MM.1S (cell line): ENCODE results near the gene NSUN3.

Experiments used
- DNase-seq: peaks from one replicate; pipeline ENCODE4 v3.0.0-alpha.2; 2015
- H2AFZ ChIP-seq: fragments of 300-600 bp; sonication (generic); 2 replicates; pipeline ENCODE4 v1.6.0; 2016; ENCODE audit warnings: antibody characterized with exemption, low read length
- H3F3A ChIP-seq: fragments of 300-600 bp; sonication (generic); 2 replicates; pipeline ENCODE4 v1.6.1; 2016; ENCODE audit warnings: mild to moderate bottlenecking, antibody characterized with exemption, low read length, moderate library complexity, mixed read lengths; ENCODE audit not compliant: insufficient read depth
- H3K27ac ChIP-seq: fragments of 300-600 bp; sonication (generic); 2 replicates; pipeline ENCODE4 v1.5.1; 2016; ENCODE audit warnings: mild to moderate bottlenecking, low read length
- H3K27me3 ChIP-seq: fragments of 300-600 bp; sonication (generic); replicated peaks from 2 replicates; pipeline ENCODE4 v1.6.0; 2016; ENCODE audit warnings: low read length; ENCODE audit not compliant: insufficient read depth
- H3K36me3 ChIP-seq: fragments of 300-600 bp; sonication (generic); replicated peaks from 2 replicates; pipeline ENCODE4 v1.6.1; 2016; ENCODE audit warnings: mild to moderate bottlenecking, low read length, mixed read lengths; ENCODE audit not compliant: insufficient read depth
- H3K4me1 ChIP-seq: fragments of 300-600 bp; sonication (generic); 2 replicates; pipeline ENCODE4 v1.6.1; 2016; ENCODE audit warnings: low read length, mixed read lengths
- H3K4me2 ChIP-seq: fragments of 300-600 bp; sonication (generic); 2 replicates; pipeline ENCODE4 v1.6.0; 2016; ENCODE audit warnings: low read depth, low read length
- H3K4me3 ChIP-seq: fragments of 300-600 bp; sonication (generic); 2 replicates; pipeline ENCODE4 v1.5.1; 2016; ENCODE audit warnings: low read length, mixed read lengths
- H3K79me2 ChIP-seq: fragments of 300-600 bp; sonication (generic); 2 replicates; pipeline ENCODE4 v1.6.1; 2016; ENCODE audit warnings: mixed run types, low read length, mixed read lengths
- H3K9ac ChIP-seq: fragments of 300-600 bp; sonication (generic); 2 replicates; pipeline ENCODE4 v1.6.1; 2016; ENCODE audit warnings: low read length, mixed read lengths
- H3K9me2 ChIP-seq: fragments of 300-600 bp; sonication (generic); replicated peaks from 2 replicates; pipeline ENCODE4 v1.6.1; 2016; ENCODE audit warnings: mild to moderate bottlenecking, low read length, mixed read lengths; ENCODE audit not compliant: insufficient read depth
- H3K9me3 ChIP-seq: fragments of 300-600 bp; sonication (generic); replicated peaks from 2 replicates; pipeline ENCODE4 v1.6.1; 2016; ENCODE audit warnings: mild to moderate bottlenecking, low read length, mixed read lengths; ENCODE audit not compliant: insufficient read depth
- H4K20me1 ChIP-seq: fragments of 300-600 bp; sonication (generic); 2 replicates; pipeline ENCODE4 v1.6.1; 2016; ENCODE audit warnings: mild to moderate bottlenecking, low read length, moderate library complexity, mixed read lengths; ENCODE audit not compliant: insufficient read depth
- CTCF ChIP-seq: fragments of 300-600 bp; sonication (generic); IDR thresholded peaks from 2 replicates; pipeline ENCODE4 v1.5.1; 2016; ENCODE audit warnings: antibody characterized with exemption, low read length, mixed read lengths
- EZH2 ChIP-seq: fragments of 300-600 bp; sonication (generic); optimal IDR thresholded peaks from 2 replicates; pipeline ENCODE3; 2017; ENCODE audit warnings: low read depth, mild to moderate bottlenecking, antibody characterized with exemption, low read length, mixed read lengths
- EZH2phosphoT487 ChIP-seq: fragments of 300-600 bp; sonication (generic); IDR thresholded peaks from 2 replicates; pipeline ENCODE4 v1.6.1; 2018; ENCODE audit warnings: antibody characterized with exemption, low read length

Gene NSUN3

GRCh38 chr3:94162700-94163099, 99.8 kb downstream of the NSUN3 start:
- Histone ChIP-seq H4K20me1 (no peaks in the 10 kb centered on the region), H3K9ac (no peak overlapping the region), H3K9me2 (no peaks in the 10 kb centered on the region), H3K4me2 (no peak overlapping the region), H3K27ac (no peak overlapping the region), H3K9me3 (no peaks in the 10 kb centered on the region), H3K79me2 (no peaks in the 10 kb centered on the region), H3K27me3 (no peaks in the 10 kb centered on the region), H3K36me3 (no peaks in the 10 kb centered on the region), H3K4me1 (no peaks in the 10 kb centered on the region), H3F3A (no peaks in the 10 kb centered on the region), H2AFZ (no peak overlapping the region), H3K4me3 (no peak overlapping the region)
- no peak for TF ChIP-seq EZH2phosphoT487
- no peak for TF ChIP-seq EZH2
- TF ChIP-seq CTCF, result no peak
- no peak for DNase-seq

GRCh38 chr3:94167346-94167745, 104.5 kb downstream of the NSUN3 start:
- Histone ChIP-seq H3K79me2 (no peaks in the 10 kb centered on the region), H2AFZ (no peak overlapping the region), H4K20me1 (no peaks in the 10 kb centered on the region), H3K4me3 (no peak overlapping the region), H3K9me2 (no peaks in the 10 kb centered on the region), H3K4me2 (no peak overlapping the region), H3K4me1 (no peaks in the 10 kb centered on the region), H3K9me3 (no peaks in the 10 kb centered on the region), H3K27me3 (no peaks in the 10 kb centered on the region), H3K27ac (no peak overlapping the region), H3F3A (no peaks in the 10 kb centered on the region), H3K36me3 (no peaks in the 10 kb centered on the region), H3K9ac (no peak overlapping the region)
- no peak for DNase-seq
- TF ChIP-seq EZH2phosphoT487 (no peak), EZH2 (no peak), CTCF (no peak)

GRCh38 chr3:94167796-94168195, 104.9 kb downstream of the NSUN3 start:
- no peak overlapping the region for H3K9ac ChIP-seq
- DNase-seq, result no peak
- no peak overlapping the region for H2AFZ ChIP-seq
- no peaks in the 10 kb centered on the region for H3F3A ChIP-seq
- TF ChIP-seq CTCF, result no peak
- TF ChIP-seq EZH2phosphoT487, result no peak
- no peak for TF ChIP-seq EZH2
- H4K20me1 ChIP-seq, result no peaks in the 10 kb centered on the region
- H3K9me2 ChIP-seq, result no peaks in the 10 kb centered on the region
- no peaks in the 10 kb centered on the region for H3K36me3 ChIP-seq
- H3K4me1 ChIP-seq, result no peaks in the 10 kb centered on the region
- H3K9me3 ChIP-seq, result no peaks in the 10 kb centered on the region
- H3K4me2 ChIP-seq, result no peak overlapping the region
- H3K79me2 ChIP-seq, result no peaks in the 10 kb centered on the region
- no peak overlapping the region for H3K4me3 ChIP-seq
- no peaks in the 10 kb centered on the region for H3K27me3 ChIP-seq
- no peak overlapping the region for H3K27ac ChIP-seq
